ELR (cell line): Measurements from ENCODE around the gene C7orf33.
A peak's percentile ranks its signal among the peaks of the same experiment; 100 is the strongest.
"Not testable (repeated sequence)": the region's sequence is repeated elsewhere in the genome, so short reads cannot be mapped to it uniquely, and the experiment has no call there.

ENCODE experiments used
- DNase-seq: peaks from one replicate; pipeline ENCODE4 v3.0.0-alpha.2; 2015; ENCODE audit warnings: low read depth

Gene C7orf33

DNA sequence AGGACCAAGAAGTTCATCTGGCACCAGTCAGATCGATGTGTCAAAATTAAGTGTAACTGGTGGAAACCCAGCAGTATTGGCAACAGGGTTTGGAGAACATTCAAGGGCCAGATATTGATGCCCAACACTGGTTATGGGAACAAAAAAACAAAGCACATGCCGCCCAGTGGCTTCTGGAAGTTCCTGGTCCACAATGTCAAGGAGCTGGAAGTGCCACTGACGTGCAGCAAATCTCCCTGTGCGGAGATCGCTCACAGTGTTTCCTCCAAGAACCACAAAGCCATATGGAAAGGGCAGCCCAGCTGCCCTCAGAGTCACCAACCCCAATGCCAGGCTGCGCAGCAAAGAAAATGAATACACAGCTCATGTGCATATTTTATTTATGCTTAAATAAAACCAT lies 10.1 kb upstream of the C7orf33 start:
- DNase-seq = no peak

DNA sequence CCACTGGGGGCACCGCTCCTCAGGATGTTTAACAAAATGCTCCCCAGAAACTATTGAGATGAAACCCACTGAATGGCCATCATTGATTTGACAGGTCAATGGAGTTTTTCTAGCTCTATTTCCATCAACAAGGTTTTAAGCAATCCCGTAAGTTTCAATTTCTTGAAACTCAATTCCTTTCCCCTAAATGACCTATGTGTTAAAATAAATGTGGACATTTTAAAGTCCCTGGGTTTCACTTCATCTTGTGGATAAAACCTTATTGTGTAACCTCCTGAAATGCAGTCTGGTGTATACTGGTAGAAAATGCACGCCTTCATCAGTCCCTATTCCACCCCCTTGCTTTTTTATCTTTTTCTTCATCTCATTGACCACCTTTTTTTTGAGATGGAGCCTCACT lies 8.9 kb upstream of the C7orf33 start:
- no peak for DNase-seq

DNA sequence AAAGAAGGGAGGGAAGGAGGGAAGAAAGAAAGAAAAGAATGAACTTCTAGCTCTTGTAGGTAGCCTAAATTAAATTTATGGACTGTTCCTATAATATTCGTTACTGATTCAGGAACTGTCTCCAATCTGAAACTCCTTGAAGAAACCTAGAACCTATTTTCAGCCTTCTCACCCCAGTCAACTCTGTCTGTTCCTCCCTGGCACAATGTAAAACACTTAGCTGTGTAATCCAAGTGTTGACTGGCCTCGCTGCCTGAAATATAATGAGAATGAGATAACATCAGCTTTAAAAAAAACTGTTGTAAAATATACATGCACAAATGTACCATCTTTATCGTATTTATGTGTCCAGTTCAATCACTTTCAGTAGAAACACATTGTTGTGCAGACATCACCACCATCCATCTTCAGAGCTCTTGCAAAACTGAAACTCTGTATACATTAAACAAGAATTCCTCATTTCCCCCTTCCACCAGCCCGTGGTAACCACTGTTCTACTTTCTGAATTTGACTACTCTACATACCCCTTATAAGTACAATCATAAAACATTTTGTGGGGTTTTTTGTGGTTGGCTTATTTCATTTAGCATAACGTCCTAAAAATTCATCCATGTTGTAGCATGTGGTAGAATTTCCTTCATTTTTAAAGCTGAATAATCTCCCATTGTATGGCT lies 6.3 kb upstream of the C7orf33 start:
- no peak for DNase-seq

DNA sequence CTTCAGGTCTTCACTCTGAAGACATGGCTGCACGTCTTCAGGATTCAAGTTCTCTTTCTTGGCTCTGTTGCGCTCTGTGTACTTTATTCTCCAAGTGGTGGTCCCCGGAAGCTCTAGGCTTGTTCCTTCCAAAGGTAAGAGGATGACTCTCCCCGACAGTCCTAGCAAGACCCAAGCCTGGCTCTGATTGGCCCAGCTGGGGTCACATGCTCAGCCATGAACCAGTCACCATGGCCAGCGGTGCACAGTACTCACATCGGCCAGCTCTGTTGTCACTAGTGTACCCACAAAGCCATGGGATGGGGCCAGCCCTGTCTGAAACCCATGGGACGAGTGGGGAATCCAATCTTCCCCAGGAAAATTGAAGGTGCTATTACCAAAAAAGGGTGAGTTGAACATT lies 5.2 kb upstream of the C7orf33 start:
- DNase-seq = no peak

DNA sequence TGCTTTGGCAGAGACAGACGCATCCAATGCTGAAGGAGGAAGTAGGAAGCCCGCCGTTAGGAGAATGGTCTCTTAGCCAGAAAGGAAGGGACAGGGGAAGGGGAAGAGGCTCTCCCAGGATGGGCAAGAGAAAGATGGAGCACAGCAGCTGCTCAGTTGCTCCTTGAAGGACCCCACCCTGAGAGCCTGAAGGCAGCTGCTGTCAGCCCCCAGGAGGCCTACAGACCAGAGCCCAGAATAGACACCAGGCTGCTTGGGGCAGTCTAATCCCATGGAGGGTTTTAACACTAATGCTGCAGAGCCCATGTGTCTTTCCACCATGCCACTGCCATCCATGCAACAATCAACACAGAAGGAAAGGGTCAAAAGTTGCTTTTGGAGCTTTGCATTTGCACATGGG lies 3.5 kb upstream of the C7orf33 start:
- DNase-seq = no peak

DNA sequence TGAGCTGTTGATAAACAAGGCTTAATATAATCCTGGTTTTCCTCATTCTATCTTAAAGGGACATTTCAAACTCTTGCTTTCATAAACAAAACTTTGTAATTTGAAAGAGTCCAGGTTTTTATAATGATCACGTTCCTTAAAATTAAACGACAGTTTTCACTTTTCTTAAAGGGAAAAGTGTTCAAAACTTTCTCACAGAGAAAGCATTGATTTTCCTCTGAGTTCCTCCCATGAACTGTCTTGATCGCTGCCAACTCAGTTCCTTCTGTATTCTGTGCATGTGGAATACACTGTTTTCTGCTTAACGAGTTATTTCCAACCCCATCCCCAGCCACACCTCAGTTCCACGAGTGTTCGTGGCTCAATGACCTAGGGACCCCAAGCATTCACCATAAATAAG lies 2.4 kb upstream of the C7orf33 start:
- no peak for DNase-seq

DNA sequence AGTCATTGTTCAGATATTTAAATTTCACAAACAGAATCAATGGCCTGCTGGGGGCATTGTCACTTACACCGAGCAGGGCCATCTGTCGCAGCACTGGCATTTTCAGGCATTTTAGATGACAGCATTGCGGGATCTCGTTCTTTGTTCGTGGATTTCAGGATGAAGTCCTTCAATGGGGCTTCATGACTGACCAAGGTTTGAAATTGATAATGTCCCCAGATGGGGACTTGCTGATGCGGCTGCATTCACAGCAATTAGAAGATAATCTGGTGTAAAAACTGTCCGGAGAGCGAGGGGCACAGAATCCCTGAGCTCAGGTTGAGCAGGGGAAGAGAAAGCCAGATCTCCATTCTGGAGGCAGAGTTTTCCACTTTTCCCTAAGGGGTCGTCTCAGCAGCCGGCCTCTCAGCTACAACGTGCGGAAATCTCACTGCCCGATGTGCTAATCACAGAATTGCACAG lies 1.9 kb upstream of the C7orf33 start:
- DNase-seq = no peak

DNA sequence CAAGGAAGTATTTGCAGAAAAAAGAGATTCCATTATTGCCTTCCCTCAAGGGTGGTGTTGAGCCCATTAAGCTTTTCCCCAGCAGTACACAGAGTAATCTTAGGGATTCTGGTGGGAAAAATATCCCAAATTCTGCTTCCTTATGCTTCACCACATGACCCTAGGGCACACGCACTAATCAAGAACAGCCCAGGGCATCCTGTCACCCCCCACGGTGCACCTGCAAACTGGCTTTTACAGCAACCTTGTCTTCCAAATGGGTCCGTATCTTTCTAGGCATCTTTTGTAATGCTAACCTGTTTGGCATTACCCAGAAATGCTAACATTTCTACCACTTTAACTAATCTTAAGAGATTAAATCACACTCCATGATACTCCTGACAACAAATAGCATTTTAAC lies 926 bp upstream of the C7orf33 start:
- no peak for DNase-seq

DNA sequence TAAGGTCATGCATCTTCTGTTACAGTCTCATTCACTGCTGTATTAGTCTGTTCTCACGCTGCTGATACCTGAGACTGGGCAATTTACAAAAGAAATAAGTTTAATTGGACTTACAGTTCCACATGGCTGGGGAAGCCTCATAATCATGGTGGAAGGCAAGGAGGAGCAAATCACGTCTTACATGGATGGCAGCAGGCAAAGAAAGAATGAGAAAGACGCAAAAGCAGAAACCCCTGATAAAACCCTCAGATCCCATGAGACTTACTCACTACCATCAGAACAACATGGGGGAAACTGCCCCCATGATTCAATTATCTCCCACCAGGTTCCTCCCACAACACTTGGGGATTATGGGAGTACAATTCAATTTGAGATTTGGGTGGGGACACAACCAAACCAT lies 5.8 kb downstream of the C7orf33 start:
- DNase-seq = not testable (repeated sequence)

DNA sequence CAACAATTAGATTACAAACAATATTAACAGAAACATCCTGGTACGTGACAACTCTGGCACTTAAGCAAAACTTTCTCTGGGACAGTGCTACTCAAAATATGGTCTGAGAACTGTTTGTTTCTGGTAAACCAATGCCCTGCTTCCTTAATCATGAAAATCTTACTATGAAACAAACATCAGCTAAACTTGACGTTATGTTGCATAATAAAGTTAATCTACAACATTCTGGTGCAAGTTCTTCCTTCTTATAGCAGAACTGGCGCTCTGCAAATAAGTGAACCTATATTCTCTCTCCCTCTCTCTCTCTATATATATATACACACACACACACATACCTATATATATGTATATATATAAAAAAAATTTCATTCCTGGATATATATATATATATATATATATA lies 7.8 kb downstream of the C7orf33 start:
- DNase-seq = no peak

DNA sequence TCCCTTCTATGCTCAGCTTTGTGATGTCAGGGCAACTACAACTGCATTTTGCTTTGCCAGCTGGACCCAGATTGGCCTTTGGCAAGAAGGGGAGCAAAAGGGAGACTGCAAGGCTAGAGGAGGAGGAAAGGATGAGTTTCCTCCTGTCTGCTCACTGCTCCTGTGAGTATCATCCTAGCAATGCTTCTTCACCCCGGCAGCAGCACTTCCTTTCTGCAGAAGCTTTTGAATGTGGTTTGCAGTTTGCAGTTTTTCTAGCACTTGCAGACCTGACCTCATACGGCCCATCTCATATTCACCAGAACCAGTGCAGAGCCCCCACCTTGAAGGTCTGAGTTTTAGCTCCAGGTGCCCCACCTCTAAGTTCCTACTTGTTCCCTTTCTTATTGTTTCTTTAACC lies 14.8 kb downstream of the C7orf33 start:
- DNase-seq = no peak

DNA sequence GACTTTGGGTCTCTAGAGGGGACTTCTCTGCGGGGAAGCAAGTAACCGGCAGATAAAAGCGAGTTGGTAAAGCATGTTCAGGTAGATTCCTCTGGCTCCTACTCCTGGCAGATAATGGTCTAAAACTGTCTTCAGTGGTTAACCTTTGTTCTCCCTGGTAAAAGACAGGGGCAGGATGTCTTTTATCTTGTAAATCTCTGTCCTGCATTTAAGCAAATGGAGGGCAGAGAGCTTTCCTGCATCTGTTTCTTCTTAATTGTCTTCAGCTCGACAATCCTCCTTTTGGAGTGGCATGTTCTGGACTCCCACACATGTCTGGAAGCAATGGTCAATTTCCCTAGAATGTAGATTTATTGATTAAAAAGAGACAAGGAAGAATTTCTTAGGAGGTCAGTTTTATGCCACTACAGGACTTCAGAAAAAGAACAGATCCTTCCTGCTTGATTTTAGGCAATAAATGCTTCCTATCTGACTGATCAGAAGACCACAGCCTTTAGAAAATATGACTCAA lies 16.6 kb downstream of the C7orf33 start:
- DNase-seq = no peak

DNA sequence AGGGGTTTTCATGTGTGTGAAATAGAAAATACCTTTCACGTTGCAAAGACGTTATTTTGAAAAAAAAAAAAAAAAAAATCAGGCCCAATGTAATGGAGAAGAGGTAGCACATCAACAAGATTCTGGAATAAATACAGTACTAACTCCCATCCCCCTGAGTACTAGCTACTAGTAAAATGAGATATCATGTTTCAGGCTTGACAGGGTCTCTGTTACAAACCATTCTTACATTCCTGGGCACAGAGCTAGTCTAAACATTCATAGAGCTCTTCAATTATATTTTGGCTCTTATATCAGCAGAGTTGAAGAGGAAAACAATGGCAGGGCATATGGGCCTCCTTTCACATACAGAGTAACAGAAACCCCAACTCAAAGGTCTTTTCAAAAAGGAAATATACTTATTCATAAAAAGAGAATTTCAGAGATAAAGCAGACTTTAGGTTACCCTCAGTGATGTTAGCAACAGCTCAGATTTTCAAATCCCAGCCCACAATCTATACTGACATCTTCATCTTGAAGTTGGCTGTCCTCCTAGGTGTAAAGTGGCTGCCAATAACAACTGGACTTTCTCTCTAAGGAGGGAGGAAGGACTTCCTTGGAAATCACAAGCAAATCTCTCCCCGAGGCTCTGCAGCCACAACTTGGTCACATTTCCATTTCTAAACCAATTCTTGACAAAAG lies 18.6 kb downstream of the C7orf33 start:
- DNase-seq = no peak

DNA sequence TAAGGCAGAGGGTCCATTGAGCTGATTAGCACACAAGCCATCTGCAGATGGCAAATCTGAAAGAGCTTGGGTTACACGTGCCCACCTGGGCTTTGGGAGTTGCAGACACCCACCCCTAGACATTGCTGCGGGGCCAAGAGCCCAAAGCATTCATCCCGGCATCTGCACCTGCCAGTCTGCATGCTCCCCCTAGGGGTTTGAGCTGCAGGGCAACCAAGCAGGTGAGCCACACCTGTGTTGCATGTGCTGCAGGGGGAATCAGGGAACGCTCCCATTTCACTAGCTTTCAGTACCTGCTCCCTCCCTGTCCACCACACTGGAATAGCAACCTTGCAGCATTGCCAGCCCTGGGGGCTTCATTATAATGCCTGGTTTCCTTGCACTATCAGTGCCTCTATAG lies 21.1 kb downstream of the C7orf33 start:
- DNase-seq = no peak

DNA sequence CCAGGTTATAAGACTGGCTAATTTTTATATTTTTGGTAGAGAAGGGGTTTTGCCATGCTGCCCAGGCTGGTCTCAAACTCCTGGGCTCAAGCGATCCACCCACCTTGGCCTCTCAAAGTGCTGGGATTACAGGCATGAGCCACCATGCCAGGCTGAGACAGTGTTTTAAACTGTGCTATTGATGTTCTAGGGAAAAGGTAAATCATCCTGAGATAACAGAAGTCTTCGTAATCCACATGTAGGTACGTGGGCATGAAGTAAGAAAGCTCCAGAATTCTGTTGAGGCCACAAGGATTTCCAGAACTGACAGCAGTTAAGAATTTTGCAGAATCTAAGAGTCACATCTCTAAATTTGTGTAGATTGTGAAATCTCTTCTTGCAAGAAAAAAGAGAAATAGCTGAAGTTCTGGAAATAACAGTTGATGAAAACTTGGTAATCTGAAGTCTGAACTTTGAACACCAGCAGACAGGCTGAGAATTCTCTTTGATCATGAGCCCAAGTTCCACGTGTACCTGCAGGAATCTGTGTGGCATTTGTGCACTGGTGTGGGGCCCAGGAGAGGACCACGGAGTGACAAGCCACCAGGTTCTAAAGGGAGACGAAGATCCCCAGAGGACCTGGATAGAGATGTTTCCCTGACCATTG lies 24.6 kb downstream of the C7orf33 start:
- DNase-seq = no peak

DNA sequence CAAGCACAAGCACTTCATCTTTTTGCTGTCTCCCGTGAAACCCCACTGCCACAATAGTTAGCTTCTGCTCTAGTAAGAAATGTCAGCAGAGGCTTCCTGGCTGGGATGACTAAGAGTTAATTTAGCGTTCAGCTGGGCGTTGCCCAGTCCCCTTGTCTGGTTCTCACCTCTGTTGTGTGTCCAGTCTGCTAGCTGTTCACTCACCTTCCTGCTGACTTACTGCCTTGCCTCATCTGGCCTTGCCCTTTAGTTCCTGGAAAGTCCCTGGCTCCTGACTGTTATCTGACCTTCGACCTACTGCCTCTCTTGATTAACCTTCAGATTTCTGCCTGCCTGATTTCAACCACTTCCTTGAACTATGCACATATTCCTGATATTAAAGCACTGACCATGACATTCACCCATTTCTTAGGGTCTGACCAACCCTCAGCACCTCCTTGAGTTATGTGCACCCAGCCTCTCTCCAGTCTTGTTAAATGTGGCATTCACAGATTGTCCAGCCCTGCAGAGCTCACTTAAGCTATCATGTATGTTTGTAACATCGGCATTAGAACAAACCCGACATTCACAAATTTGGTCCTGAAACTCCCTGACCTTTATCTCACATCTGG lies 30.3 kb downstream of the C7orf33 start:
- peak; percentile 33 for DNase-seq

DNA sequence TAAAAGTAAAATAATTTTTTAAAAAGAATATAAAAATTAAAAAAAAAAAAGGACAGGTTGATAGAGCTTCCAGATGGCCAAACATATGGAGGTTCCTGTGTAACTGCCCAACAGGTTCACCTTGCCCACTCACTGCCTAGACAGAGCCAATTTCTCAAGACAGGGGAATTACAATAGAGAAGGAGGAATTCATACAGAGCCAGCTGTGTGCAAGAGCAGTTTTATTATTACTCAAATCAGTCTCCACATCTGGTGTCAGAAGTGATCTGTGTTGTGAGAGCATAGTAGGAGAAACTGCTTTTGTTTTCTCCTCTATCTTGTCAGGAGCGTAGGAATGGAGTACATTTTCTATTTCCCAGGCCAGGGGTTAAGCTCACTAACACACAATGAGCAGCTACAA lies 31.0 kb downstream of the C7orf33 start:
- DNase-seq = no peak

DNA sequence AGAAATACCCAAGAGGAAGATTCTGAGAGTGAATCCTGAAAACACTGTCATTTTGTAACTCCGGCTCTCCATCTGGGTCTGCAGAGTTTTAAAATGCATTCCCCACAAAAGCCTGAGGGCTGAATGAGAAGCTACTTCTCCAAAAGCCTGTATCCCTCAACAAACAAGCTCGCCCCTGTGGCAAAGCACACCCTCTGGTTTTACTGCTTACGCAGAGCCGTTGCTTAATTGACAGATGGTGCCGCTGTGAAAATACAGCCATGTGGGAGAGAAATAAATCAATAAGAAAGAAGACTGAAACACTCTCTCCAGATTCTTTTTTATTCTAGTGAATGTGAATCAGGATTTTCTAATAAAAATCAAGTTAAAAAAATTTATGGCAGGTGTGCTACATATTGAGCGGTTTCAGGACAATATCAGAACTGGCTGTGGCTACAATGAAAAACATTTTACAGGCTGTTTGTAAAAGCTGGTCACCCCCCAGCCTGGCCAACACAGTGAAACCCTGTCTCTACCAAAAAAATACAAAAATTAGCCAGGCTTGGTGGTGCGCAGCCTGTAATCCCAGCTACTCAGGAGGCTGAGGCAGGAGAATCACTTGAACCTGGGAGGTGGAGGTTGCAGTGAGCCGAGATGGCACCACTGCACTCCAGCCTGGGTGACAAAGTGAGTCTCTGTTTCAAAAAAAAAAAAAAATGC lies 32.5 kb downstream of the C7orf33 start:
- DNase-seq = no peak

DNA sequence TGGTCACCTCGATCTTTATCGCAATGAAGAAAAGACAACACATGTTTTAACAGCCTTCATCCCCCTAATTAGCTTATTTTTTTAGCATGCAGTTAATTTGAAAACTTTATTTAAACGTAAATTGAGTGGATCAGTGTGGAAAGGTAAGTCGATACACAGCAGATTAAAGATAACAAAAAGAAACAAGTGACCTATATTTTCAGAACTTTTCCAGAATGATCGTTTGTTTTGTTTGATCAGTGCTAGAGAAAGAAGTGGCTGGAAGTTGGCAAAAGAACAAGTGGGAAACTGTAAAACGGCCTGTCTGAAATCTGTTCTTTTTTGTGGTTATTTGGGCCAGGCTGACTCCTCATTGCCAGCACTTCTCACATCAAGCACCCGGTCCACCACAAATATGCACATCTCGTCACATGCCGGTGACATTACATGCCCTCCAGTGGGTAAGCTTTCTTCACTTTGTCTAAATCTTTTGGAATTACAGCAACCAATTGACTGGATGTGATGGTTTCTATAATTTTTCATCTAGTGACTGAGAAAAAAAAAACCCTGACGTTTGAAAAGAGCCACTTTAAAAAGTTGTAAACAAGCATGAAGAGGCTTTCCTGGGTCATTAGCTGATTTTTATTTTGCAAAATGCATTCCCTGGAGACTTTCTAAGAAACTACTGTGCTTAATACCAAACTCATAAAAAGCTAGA lies 33.2 kb downstream of the C7orf33 start:
- DNase-seq = peak; percentile 37

DNA sequence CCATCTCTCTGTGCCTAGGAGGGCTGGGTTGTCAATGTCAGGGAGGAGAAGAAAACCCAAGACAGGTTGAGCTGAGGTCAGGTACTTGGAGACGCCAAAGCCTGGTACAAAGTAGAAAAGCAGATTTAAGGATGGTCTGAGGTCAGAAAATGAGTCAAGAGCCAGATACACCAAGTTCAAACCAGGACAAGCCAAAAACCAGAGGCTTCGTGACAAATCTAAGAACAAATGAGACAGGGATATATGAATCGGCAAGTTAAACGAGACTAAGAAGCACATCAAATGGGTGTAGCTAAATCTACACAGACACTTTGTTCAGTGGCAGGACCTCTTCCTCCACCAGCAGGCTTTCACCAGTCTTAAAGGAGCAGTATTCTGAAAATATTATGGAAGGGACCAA lies 34.2 kb downstream of the C7orf33 start:
- no peak for DNase-seq

DNA sequence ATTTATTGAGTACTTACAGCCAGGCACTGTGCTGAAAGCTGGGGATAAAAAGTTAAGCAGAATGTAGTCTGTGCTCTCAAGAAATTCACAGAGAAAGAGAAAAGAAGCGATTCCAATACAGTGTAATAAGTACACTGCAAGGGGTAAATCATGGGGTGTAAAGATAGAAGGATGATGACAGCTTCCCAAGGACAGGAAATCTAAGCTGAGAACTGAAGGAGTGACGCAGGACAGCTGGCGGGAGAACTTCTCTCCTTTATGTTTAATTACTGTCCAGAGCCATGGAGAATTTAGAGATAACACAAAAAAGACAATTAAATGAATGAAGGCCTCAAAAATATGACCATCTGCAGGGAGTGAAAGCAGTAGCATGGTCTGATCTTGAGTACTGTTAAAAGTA lies 34.8 kb downstream of the C7orf33 start:
- no peak for DNase-seq

DNA sequence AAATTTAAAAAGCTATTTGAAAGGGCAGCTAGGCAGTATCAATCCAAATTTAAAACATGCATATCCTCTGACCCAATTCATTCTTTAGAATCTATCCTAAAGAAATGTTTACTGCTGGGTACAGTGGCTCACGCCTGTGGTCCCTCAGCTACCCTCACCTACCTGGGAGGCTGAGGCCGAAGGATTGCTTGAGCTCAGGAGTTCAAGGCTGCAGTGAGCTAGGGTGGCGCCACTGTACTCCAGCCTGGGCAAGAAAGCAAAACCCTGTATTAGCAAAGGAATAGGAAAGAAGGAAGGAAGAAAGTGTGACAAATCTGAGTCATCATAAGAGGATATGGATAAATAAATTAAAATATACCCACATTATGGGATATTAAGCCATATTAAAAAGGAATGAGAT lies 36.3 kb downstream of the C7orf33 start:
- DNase-seq = no peak
